Cardiac muscle cell (in vitro differentiated cells and primary cell): ENCODE data around the gene UBE2G1. TPM values are rescaled to one million over a fixed set of nuclear protein-coding genes. Genes with fewer than 3 reads are reported as not detected.

Experiments used
- DNase-seq, 2 donors: peaks; one replicate each; pipeline versions ENCODE4 v3.0.0 to v3.0.0-alpha.2; 2010 to 2017; ENCODE audit warnings: low read depth in 1 of 2, low spot score in 1 of 2
- H3K27ac ChIP-seq: fragments of 200-600 bp; sonication (generic); 2 replicates; pipeline ENCODE4 v1.5.1; 2016
- H3K27me3 ChIP-seq: fragments of 200-600 bp; sonication (generic); 2 replicates; pipeline ENCODE4 v1.6.0; 2016; ENCODE audit warnings: control low read depth
- H3K36me3 ChIP-seq: fragments of 200-600 bp; sonication (generic); 2 replicates; pipeline ENCODE4 v1.5.1; 2016; ENCODE audit warnings: control low read depth
- H3K4me1 ChIP-seq: fragments of 200-600 bp; sonication (generic); 2 replicates; pipeline ENCODE4 v1.8.1; 2017; ENCODE audit warnings: low read depth, mild to moderate bottlenecking, mixed run types
- H3K4me3 ChIP-seq: fragments of 200-600 bp; sonication (generic); 2 replicates; pipeline ENCODE4 v1.5.1; 2016; ENCODE audit warnings: mild to moderate bottlenecking
- H3K9me3 ChIP-seq: fragments of 200-600 bp; sonication (generic); 2 replicates; pipeline ENCODE4 v1.5.1; 2017; ENCODE audit warnings: low read depth, mild to moderate bottlenecking, control low read depth
- polyA plus RNA-seq: library from polyadenylated mRNA; unstranded; fragments of >200 nt; fragmentation: Nextera tagmentation; extraction: Ambion mirVana; gene quantifications from 2 replicates; pipeline ENCODE4 v1.2.1, GENCODE V29; 2016
- total RNA-seq: library from RNA; depleted of rRNA; stranded (reverse); fragments of >200 nt; gene quantifications from 2 replicates; pipeline ENCODE4 v1.2.3, GENCODE V29; 2016
- TF ChIP-seq, protein P1 (sequence below): IDR thresholded peaks from 2 replicates; pipeline ENCODE4 v1.5.1; 2012; ENCODE audit warnings: low read depth, mild to moderate bottlenecking, low read length

Gene UBE2G1
- total and polyA plus RNA-seq, 2 experiments from 2014 or later: 99.0 to 107 TPM

DNA sequence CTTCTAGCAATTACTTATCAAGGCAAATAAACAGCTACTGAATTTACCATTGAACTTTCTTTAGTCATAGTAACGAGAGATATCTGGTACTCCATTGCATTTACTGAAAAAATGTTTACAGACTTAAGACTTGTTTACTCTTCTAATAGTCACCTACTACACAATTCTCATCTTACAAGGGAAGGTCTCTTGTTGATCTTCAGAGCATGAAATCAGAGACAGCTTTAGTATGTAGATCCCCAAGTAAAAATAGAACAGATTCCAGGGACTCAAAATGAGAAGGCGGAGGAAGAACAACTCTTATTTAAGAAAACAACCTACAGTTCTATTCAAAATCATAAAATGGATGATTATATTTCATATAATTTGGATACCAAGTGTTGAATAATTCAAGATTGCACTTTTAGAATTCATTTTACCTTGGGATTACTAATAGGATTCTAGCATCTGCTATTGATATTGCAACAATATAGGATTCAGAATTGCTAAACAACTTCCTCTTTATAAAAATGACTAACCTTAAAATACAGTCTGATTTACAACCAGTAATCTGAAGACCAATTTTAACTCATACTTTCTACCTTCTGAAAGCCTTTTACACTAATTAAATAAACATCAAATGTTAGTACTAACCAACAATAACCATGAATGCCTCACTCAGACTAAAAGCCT, 20.8 kb downstream of the UBE2G1 start:
- Histone ChIP-seq H3K27ac (peak overlapping the region; percentile 75), H3K27me3 (no peaks in the 10 kb centered on the region), H3K4me3 (no peak overlapping the region), H3K9me3 (no peaks in the 10 kb centered on the region), H3K36me3 (no peaks in the 10 kb centered on the region), H3K4me1 (peaks cover 53% of the 10 kb centered on the region)
- TF ChIP-seq, protein P1, sequence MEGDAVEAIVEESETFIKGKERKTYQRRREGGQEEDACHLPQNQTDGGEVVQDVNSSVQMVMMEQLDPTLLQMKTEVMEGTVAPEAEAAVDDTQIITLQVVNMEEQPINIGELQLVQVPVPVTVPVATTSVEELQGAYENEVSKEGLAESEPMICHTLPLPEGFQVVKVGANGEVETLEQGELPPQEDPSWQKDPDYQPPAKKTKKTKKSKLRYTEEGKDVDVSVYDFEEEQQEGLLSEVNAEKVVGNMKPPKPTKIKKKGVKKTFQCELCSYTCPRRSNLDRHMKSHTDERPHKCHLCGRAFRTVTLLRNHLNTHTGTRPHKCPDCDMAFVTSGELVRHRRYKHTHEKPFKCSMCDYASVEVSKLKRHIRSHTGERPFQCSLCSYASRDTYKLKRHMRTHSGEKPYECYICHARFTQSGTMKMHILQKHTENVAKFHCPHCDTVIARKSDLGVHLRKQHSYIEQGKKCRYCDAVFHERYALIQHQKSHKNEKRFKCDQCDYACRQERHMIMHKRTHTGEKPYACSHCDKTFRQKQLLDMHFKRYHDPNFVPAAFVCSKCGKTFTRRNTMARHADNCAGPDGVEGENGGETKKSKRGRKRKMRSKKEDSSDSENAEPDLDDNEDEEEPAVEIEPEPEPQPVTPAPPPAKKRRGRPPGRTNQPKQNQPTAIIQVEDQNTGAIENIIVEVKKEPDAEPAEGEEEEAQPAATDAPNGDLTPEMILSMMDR: no peak
- DNase-seq: no peak

DNA sequence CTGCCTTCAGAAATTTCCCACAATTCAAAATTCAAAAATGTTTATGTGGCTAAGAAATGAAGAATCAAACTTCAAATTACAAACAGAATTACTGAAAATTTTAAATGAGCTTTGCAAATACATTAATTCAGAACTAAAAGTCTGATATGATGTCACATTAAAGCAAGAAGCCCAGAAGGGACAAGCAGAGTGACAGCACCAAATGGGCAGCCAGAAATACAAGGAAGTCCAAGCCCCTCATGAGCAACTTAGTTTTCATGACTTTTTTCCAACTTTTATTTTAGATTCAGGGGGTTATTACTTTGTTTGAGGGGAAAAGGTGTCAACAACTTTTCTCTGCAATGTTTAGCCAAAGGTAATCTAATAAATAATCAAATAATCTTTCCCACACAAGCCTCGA, 21.5 kb downstream of the UBE2G1 start:
- H3K4me3 ChIP-seq: no peak overlapping the region
- H3K27ac ChIP-seq: peak overlapping the region; percentile 75
- H3K9me3 ChIP-seq: no peaks in the 10 kb centered on the region
- H3K27me3 ChIP-seq: no peaks in the 10 kb centered on the region
- H3K4me1 ChIP-seq: peaks cover 58% of the 10 kb centered on the region
- TF ChIP-seq, protein P1: no peak
- no peaks in the 10 kb centered on the region for H3K36me3 ChIP-seq
- no peak for DNase-seq

DNA sequence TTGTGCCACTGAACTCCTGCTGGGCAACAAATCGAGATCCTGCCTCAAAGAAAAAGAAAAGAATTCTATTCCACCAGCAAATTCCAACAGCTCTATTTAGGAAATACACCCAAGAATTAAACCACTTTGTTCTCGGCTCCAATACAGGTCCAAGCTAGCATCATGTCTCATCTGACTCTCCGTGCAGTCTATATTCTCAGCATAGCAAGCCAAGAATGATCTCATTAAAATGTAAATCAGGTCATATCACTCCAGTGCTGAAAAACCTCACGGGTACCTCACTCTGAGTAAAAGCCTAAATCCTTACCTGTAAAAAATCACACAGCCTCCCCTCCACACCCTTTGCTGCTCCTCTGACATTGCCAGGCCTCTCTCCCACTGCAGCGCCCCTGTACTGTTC, 23.9 kb downstream of the UBE2G1 start:
- Histone ChIP-seq H3K4me1 (peaks cover 73% of the 10 kb centered on the region), H3K4me3 (no peak overlapping the region), H3K9me3 (no peaks in the 10 kb centered on the region), H3K27ac (peak overlapping the region; percentile 78), H3K36me3 (no peaks in the 10 kb centered on the region), H3K27me3 (no peaks in the 10 kb centered on the region)
- TF ChIP-seq, protein P1: no peak
- DNase-seq: no peak

DNA sequence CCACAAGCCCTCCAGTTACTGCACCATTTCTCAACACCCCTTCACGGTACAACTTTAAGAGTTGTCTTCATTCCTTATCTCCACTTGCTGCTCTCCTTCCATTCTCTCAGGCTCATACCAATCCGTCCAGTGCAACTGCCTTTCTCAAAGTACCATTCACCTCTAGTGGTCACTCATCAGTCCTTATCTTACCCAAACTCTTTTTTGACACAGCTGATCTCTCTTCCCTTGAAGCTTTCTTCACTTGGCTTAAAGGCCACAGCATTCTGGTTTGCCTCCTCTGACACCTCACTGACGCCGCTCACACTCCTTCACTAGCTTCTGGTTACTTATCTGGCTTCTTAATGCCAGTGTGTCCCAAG, 24.9 kb downstream of the UBE2G1 start:
- Histone ChIP-seq H3K4me1 (peaks cover 73% of the 10 kb centered on the region), H3K27me3 (no peaks in the 10 kb centered on the region), H3K27ac (peak overlapping the region; percentile 78), H3K4me3 (no peak overlapping the region), H3K9me3 (no peaks in the 10 kb centered on the region), H3K36me3 (no peaks in the 10 kb centered on the region)
- TF ChIP-seq, protein P1: no peak
- peak in 1 of 2 donors; percentile 85 for DNase-seq

DNA sequence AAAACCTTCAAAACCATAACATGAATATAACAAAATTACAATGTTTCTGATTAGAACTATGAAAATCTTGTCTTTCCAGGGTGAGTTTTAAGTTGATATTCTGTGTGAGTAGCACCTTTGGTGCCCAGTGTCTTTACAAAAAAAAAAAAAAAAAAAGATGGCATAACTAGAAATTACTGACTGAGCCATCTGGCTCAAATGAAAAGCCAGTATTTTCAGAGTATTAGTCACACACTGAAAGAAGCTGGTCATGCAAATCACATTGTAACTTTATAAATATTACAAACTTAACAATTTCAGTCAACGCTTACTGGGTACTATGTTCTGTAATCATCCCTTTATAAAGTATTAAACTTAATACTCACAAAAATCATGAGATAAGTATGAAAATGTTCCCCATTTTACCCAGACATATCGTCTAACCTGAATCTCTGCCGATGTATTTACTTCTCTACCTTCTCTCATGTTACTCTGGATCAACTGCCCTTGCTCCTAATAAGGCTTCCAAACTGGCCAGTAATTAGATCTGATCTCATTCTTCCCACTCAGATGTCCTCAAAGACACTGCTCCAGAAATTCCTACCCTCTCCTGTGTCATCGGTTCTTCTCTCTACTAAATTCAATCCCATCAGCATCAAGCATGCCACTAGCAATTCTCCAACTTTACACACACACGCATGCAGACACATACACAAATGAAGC, 25.4 kb downstream of the UBE2G1 start:
- no peaks in the 10 kb centered on the region for H3K9me3 ChIP-seq
- H3K4me1 ChIP-seq: peaks cover 72% of the 10 kb centered on the region
- no peak overlapping the region for H3K4me3 ChIP-seq
- no peaks in the 10 kb centered on the region for H3K27me3 ChIP-seq
- TF ChIP-seq, protein P1: no peak
- no peak for DNase-seq
- no peaks in the 10 kb centered on the region for H3K36me3 ChIP-seq
- peak overlapping the region; percentile 78 for H3K27ac ChIP-seq
